Panc1 (cell line): ENCODE data around the gene GBA2. TPM values are rescaled to one million over a fixed set of nuclear protein-coding genes. Genes with fewer than 3 reads are reported as not detected.

ENCODE experiments used
- ATAC-seq: fragments of 200-7000 bp; cut with Tn5 transposase; 2 replicates; pipeline ENCODE4 v1.9.1; 2020; ENCODE audit warnings: mild to moderate bottlenecking, moderate library complexity
- Bru-seq: library from RNA; stranded (reverse); fragments of 400-500 nt; gene quantifications from one replicate; lab custom pipeline; 2021; lab: Mats Ljungman, UMichigan
- BruChase-seq, 2 experiments: library from RNA; stranded (reverse); fragments of 400-500 nt; gene quantifications; one replicate each; lab custom pipeline; 2021; lab: Mats Ljungman, UMichigan
- BruUV-seq: library from RNA; stranded (reverse); fragments of 400-500 nt; replicated peaks from 2 replicates; lab custom pipeline; 2021; lab: Mats Ljungman, UMichigan
- CTCF ChIA-PET: fragments of 300-600 bp; sonication (Branson Sonifier 250); formaldehyde crosslinking; loops from one replicate; lab custom pipeline; 2022; ENCODE audit warnings: antibody characterized with exemption; lab: Charles Lee
- POLR2A ChIA-PET: fragments of 300-600 bp; sonication (Branson Sonifier 250); formaldehyde crosslinking; loops from one replicate; lab custom pipeline; 2022; ENCODE audit warnings: antibody characterized with exemption; lab: Charles Lee
- DNase-seq: peaks from one replicate; pipeline ENCODE4 v3.0.0-alpha.2; 2010; ENCODE audit warnings: low read depth, low spot score
- H3K27ac ChIP-seq: 2 replicates; pipeline ENCODE4 v1.5.1; 2011; ENCODE audit warnings: mild to moderate bottlenecking, low read length, inconsistent platforms
- H3K27me3 ChIP-seq: fragments of 200-500 bp; sonication (Bioruptor generic); 2 replicates; pipeline ENCODE4 v1.6.0; 2014; ENCODE audit warnings: low read length, inconsistent platforms; ENCODE audit not compliant: control insufficient read depth, insufficient read depth
- H3K36me3 ChIP-seq: fragments of 200-500 bp; sonication (Bioruptor generic); 2 replicates; pipeline ENCODE4 v1.5.1; 2014; ENCODE audit warnings: inconsistent platforms, mild to moderate bottlenecking, low read length, moderate library complexity; ENCODE audit not compliant: control insufficient read depth, insufficient read depth
- H3K4me1 ChIP-seq: 2 replicates; pipeline ENCODE4 v1.5.1; 2011; ENCODE audit warnings: inconsistent platforms, mild to moderate bottlenecking, low read length, moderate library complexity; ENCODE audit not compliant: control insufficient read depth, insufficient read depth
- H3K4me3 ChIP-seq, 2 experiments: 2 replicates each; pipeline ENCODE4 v1.5.1; 2011 to 2012; ENCODE audit warnings: low read depth in 2 of 2, low read length in 2 of 2, mild to moderate bottlenecking in 2 of 2, inconsistent platforms in 1 of 2, moderate library complexity in 1 of 2
- H3K9me3 ChIP-seq: fragments of 200-500 bp; sonication (Bioruptor generic); 2 replicates; pipeline ENCODE4 v1.5.1; 2014; ENCODE audit warnings: low read depth, mild to moderate bottlenecking, inconsistent platforms, low read length, moderate library complexity; ENCODE audit not compliant: control insufficient read depth, insufficient read depth
- POLR2AphosphoS5 ChIP-seq: IDR thresholded peaks from 2 replicates; pipeline ENCODE4 v1.6.1; 2012; ENCODE audit warnings: mild to moderate bottlenecking, low read depth, low read length, moderate library complexity
- SIN3A ChIP-seq: IDR thresholded peaks from 2 replicates; pipeline ENCODE4 v1.6.1; 2012; ENCODE audit warnings: low read depth, mild to moderate bottlenecking, low read length, moderate library complexity, borderline replicate concordance; ENCODE audit not compliant: insufficient read depth
- TCF7L2 ChIP-seq: IDR thresholded peaks from 2 replicates; pipeline ENCODE4 v1.6.1; 2011; ENCODE audit warnings: mild to moderate bottlenecking, low read depth, low read length, inconsistent platforms
- in situ Hi-C: cut with HindIII; loops from 2 replicates; pipeline ENCODE4 v1.10.0; 2016; ENCODE audit warnings: low sequenced_read_pairs, low pct_unique_long_range_greater_than_20kb
- intact Hi-C: fragments of 100-400 bp; cut with micrococcal nuclease; formaldehyde crosslinking; loops from one replicate; pipeline ENCODE4 v1.10.0; 2022; ENCODE audit not compliant: unreplicated experiment
- long read RNA-seq: library from polyadenylated mRNA; unstranded; transcript quantifications from one replicate; pipeline ENCODE4 v2.0.0, GENCODE V29; 2021; ENCODE audit not compliant: unreplicated experiment
- polyA plus RNA-seq: library from polyadenylated mRNA; unstranded; fragments of >200 nt; gene quantifications from one replicate; pipeline ENCODE4 v1.2.1, GENCODE V29; 2012; ENCODE audit warnings: missing spikeins; ENCODE audit not compliant: insufficient read length
- total RNA-seq: library from RNA; stranded (reverse); gene quantifications from one replicate; pipeline ENCODE4 v1.2.1, GENCODE V29; 2021; ENCODE audit not compliant: unreplicated experiment
- TF ChIP-seq, protein P1 (sequence below): fragments of 450-650 bp; IDR thresholded peaks from 2 replicates; pipeline ENCODE4 v1.5.1; 2017; ENCODE audit warnings: mild to moderate bottlenecking
- TF ChIP-seq, protein P2 (sequence below), 2 experiments: IDR thresholded peaks; 2 replicates each; pipeline ENCODE4 v1.6.1; 2011 to 2012; ENCODE audit warnings: low read depth in 2 of 2, control low read depth in 1 of 2, low read length in 1 of 2, mild to moderate bottlenecking in 1 of 2, moderate library complexity in 1 of 2; ENCODE audit not compliant: insufficient read depth in 1 of 2

The GBA2 gene
- total RNA-seq = 109 TPM
- polyA plus RNA-seq = 79.7 TPM
- percentile 90 among the genes with signal in this experiment for Bru-seq, nascent RNA
- BruChase-seq, experiment 1, labeled RNA remaining after a 2-hour chase = percentile 96 among the genes with signal in this experiment
- percentile 95 among the genes with signal in this experiment for BruChase-seq, experiment 2, labeled RNA remaining after a 6-hour chase
- long read RNA-seq, transcript GBA2-203 (17 exons, 3,611 nt) = major isoform, 40 of 186 reads
- long read RNA-seq, transcript GBA2-208 (3 exons, 836 nt) = minor isoform, 8 of 186 reads
- long read RNA-seq, partial matches to known transcripts = 37 of 186 reads
- long read RNA-seq, other reads (novel, unspliced or antisense) = 97 of 186 reads

DNA sequence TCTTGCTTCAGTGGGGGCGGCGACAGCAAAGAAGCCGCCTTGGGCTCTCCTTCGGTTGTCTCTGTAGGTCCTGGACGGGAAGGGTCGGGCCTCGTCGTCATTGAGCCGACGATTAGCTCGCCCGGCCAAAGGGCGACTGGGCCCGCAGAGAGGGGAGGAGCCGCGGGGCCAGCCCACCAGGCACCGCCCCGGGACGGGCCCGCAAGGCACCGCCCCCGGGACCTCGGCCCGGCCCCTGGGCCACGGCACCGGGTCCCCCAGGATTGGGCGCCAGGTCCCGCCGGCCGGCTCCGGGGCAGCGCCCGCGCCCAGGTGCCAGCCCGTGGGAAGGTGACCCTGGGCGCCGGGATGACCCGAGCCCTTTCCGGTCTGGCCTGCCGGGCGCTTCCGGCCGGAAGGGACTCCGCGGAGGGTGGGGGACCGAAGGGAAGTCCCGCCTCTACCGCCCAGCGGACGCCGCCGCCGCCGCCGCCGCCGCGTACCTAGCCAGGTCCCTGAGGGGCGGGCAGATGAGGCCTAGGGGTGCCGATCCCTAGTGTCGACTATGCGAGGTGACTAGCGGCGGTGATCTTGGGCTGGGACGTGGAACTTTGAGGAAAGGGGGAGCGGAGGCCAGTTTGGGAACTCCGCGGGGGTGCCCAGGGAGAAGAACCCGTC lies at the start of gene GBA2, which contains the start of gene RGP1:
Gene GBA2 (minus strand): TSS at position 371 of the 657 bp plus-strand sequence. CDS start 524 bp downstream, outside the sequence.
Gene RGP1 (plus strand): TSS at position 430 of the 657 bp plus-strand sequence. CDS start 469 bp downstream, outside the sequence.
- Histone ChIP-seq H3K4me3 (peak within 1 kb of the TSS; percentile 95 to 96), H3K9me3 (no peaks in the 10 kb centered on the region), H3K36me3 (peaks cover 3% of the 10 kb centered on the region), H3K4me1 (peaks cover 22% of the 10 kb centered on the region; the same call in 1 of the 2 replicates), H3K27ac (peak within 1 kb of the TSS; percentile 94), H3K27me3 (no peaks in the 10 kb centered on the region)
- CTCF ChIA-PET = interaction anchor here (0.6 to 1.7 kb wide), 3 partner anchors 12 to 21 kb away, joined by 3 to 5 read pairs (median 4); no protein-coding TSS in a partner anchor
- in situ Hi-C loops (no loop called here), intact Hi-C loops (no loop called here)
- TF ChIP-seq, protein P1, sequence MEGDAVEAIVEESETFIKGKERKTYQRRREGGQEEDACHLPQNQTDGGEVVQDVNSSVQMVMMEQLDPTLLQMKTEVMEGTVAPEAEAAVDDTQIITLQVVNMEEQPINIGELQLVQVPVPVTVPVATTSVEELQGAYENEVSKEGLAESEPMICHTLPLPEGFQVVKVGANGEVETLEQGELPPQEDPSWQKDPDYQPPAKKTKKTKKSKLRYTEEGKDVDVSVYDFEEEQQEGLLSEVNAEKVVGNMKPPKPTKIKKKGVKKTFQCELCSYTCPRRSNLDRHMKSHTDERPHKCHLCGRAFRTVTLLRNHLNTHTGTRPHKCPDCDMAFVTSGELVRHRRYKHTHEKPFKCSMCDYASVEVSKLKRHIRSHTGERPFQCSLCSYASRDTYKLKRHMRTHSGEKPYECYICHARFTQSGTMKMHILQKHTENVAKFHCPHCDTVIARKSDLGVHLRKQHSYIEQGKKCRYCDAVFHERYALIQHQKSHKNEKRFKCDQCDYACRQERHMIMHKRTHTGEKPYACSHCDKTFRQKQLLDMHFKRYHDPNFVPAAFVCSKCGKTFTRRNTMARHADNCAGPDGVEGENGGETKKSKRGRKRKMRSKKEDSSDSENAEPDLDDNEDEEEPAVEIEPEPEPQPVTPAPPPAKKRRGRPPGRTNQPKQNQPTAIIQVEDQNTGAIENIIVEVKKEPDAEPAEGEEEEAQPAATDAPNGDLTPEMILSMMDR = no peak
- peak; percentile 95; the same call in 1 of the 2 replicates for TF ChIP-seq SIN3A
- TF ChIP-seq, protein P2, sequence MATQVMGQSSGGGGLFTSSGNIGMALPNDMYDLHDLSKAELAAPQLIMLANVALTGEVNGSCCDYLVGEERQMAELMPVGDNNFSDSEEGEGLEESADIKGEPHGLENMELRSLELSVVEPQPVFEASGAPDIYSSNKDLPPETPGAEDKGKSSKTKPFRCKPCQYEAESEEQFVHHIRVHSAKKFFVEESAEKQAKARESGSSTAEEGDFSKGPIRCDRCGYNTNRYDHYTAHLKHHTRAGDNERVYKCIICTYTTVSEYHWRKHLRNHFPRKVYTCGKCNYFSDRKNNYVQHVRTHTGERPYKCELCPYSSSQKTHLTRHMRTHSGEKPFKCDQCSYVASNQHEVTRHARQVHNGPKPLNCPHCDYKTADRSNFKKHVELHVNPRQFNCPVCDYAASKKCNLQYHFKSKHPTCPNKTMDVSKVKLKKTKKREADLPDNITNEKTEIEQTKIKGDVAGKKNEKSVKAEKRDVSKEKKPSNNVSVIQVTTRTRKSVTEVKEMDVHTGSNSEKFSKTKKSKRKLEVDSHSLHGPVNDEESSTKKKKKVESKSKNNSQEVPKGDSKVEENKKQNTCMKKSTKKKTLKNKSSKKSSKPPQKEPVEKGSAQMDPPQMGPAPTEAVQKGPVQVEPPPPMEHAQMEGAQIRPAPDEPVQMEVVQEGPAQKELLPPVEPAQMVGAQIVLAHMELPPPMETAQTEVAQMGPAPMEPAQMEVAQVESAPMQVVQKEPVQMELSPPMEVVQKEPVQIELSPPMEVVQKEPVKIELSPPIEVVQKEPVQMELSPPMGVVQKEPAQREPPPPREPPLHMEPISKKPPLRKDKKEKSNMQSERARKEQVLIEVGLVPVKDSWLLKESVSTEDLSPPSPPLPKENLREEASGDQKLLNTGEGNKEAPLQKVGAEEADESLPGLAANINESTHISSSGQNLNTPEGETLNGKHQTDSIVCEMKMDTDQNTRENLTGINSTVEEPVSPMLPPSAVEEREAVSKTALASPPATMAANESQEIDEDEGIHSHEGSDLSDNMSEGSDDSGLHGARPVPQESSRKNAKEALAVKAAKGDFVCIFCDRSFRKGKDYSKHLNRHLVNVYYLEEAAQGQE (IDR thresholded peaks at IDR 0.05; ENCODE audit: insufficient read depth in 1 of 2, low read depth in 2 of 2, low read length in 1 of 2) = no peak
- TF ChIP-seq POLR2AphosphoS5 = peak; percentile 86
- TF ChIP-seq TCF7L2 = no peak; the same call in 1 of the 2 replicates
- DNase-seq (no peak), ATAC-seq (peak; percentile 96)
- BruUV-seq = no TSS peak
- POLR2A ChIA-PET = no interaction called here

DNA sequence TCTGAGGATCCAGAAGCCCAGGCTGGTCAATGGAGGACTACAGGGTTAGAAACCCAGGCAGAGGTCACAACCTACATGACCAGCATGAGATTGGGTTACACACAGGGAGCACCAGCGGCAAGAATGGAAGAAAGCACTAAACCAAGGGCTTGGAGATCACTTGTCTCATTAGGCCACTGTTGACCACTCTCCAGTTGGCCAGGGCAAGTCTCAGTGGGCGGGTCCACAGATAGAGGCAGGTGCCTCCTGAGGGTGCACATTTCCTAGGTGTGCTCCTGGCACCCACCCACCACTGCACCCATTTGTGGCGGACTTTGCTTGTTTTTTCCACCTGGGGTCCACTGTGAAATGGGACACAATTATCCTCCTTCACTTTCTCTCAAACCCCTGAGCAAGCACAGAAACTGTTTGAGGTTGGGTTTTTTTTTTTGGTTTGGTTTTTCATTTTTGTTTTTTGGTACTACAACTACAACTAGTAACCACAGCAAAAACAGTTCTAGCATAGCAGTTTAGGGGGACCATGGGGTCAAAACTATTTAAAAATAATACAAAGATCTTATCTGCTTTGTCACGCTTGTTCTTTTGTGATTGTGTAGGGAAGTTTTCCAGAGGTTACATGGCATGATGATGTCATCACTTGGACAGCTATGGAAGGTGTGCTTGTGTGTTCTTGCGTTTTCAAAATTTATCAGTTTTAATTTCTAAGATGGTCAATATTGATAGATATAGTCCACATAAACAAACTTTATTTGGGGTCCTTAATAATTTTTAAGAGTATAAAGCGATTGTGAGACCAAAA lies 48.5 kb upstream of the GBA2 start:
- POLR2A ChIA-PET = no interaction called here
- in situ Hi-C loops = no loop called here
- ATAC-seq = no peak
- CTCF ChIA-PET = no interaction called here
- no TSS peak for BruUV-seq
- no peaks in the 10 kb centered on the region for H3K9me3 ChIP-seq
- DNase-seq = no peak
- H3K27me3 ChIP-seq = no peaks in the 10 kb centered on the region
- intact Hi-C loops = no loop called here
- TF ChIP-seq SIN3A (no peak), POLR2AphosphoS5 (no peak), TCF7L2 (no peak)
- TF ChIP-seq, protein P1 = no peak
- TF ChIP-seq, protein P2 (IDR thresholded peaks at IDR 0.05; ENCODE audit: insufficient read depth in 1 of 2, low read depth in 2 of 2, low read length in 1 of 2) = no peak
- H3K36me3 ChIP-seq = no peaks in the 10 kb centered on the region; the same call in 1 of the 2 replicates
- H3K4me3 ChIP-seq = no peak overlapping the region
- 0 out of 2 replicates have a peak, but pooled peaks cover 3% of the 10 kb centered on the region for H3K4me1 ChIP-seq
- H3K27ac ChIP-seq = no peak overlapping the region
